HG02642 (cell line): ENCODE data around the gene PARPBP.
"Not testable (repeated sequence)": the region's sequence is repeated elsewhere in the genome, so short reads cannot be mapped to it uniquely, and the experiment has no call there.

Experiments
- ATAC-seq: cut with Tn5 transposase; IDR thresholded peaks from one replicate; pipeline ENCODE4 v1.9.1; 2021; ENCODE audit warnings: mild to moderate bottlenecking; ENCODE audit not compliant: unreplicated experiment, poor library complexity

The PARPBP gene

DNA sequence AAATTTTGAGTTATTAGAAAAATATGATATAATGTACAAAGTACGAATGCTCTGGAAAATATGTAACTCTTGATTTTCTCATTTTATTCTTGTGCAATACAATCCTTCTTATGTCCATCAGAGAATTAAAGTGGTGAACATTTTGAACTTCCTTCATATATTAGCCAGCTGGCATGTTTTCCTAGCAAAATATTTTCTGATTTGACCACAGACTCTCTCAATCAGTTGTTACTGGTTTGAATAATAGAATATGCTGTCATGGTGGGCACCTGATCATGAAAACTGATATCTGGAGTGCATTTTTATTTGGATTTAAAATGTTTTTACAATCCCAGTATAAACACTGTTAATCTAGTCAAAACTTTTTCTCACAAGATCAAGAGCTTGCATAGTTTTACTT is 24.2 kb downstream of the PARPBP start:
- no peak for ATAC-seq

DNA sequence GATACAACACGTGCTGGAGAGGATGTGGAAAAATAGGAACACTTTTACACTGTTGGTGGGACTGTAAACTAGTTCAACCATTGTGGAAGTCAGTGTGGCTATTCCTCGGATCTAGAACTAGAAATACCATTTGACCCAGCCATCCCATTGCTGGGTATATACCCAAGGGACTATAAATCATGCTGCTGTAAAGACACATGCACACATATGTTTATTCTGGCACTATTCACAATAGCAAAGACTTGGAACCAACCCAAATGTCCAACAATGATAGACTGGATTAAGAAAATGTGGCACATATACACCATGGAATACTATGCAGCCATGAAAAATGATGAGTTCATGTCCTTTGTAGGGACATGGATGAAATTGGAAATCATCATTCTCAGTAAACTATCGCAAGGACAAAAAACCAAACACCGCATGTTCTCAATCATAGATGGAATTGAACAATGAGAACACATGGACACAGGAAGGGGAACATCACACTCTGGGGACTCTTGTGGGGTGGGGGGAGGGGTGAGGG is 27.1 kb downstream of the PARPBP start:
- ATAC-seq = not testable (repeated sequence)

GRCh38 chr12:102155206-102155605 is 35.2 kb downstream of the PARPBP start:
- not testable (repeated sequence) for ATAC-seq

- ATAC-seq = no peak
Observed at GRCh38 chr12:102163383-102163782, 43.4 kb downstream of the PARPBP start.

DNA sequence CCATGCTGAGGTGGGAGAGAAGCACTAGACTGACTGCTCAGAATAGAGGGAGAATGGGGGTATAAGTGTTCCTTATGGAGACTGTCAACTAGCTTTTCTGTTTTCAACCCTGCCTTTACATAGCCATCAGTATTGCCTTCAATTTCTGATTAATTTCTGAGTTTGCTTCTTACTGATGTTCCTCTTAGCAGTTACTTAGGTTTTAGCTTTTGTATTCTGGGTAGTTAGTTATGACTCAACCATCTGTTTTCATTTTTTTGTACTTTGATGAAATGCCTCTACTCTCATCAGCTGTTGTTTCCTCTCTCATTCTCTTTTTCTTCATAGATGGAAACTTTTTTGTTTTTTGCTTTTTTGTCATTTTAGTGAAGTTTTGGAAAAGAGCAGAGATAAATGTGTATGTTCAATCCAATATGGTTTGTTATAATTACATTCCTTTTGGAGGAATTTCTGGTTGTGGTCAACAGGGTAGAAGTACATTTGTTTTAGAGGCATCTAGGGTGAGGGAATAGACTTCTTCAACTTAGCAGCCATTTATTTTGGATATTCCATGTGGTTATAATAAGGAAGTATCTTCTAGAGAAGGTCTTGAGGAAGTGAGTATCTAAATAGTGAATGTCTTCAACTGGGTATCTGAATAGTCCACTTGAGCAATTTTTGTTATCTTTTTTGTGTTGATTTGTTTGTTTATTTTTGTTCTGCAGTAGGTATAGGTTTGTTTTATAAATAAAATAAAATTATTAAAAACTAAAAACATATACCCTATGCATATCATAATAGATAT is 48.0 kb downstream of the PARPBP start:
- ATAC-seq = peak; percentile 85

DNA sequence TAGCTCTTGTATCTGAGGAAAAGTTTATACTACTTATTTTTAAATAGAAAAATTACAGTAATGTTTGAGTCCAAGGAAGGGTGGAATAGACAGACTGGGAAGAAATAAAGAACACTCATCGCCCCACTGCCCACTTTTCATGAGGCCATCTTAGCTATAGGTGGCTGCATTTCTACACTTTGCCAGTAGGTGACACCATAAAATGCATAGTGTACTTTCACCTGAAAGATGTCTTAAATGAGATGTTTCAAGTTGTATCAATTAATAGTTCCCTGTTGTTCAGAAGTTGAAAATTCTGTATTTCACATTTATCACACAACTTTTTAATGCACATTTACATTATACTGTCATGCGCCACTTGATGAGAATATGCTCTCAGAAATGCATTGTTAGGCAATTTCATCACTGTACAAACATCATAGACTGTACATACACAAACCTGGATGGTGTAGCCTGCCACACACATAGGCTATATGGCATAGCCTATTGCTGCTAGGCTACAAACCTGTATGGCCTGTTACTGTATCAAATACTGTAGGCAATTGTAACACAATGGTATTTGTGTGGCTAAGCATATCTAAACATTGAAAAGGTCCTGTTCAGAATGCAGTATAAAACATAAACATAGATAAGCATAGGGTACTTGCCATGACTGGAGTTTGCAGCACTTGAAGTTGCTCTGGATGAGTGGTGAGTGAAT is 50.1 kb downstream of the PARPBP start:
- ATAC-seq = no peak

DNA sequence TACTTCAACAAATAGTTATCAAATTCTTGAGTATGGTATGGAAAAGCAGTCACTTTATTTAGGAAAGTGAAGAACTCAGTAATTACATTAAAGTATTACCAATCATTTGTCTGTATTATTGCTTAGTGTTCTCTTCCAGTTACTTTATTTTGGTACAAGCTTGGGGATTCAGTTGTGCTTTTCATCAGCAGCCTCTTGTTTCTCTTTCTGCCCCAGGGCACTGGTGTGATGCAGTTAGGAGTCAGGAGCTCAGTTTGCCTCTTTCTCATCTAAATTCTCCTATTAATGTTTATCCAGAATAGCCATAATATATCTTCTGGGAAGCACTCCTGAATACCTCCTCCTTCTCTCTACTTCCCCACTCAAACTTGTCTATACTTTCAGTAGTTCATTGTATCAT is 52.0 kb downstream of the PARPBP start:
- no peak for ATAC-seq

- no peak for ATAC-seq
Observed at GRCh38 chr12:102172436-102172835, 52.5 kb downstream of the PARPBP start.

DNA sequence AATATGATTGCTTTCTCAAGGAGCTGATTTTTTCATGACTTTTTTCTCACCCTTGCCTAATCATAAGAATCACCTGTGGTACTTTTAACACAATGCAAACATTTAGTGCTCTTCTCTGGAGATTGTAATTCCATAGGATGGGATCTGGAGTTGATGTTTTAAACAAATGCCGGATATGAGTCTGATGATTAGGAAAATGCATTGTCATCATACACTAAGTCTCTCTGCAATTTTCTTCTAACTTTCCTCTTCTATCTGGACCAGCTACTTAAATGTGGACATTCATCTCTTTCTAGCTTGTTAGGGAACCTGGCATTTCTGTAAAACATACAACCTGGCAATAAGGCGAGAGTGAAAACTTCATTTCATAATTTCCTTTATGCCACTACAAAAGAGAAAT is 54.1 kb downstream of the PARPBP start:
- ATAC-seq = no peak

- ATAC-seq = no peak
Observed at GRCh38 chr12:102174761-102175160, 54.8 kb downstream of the PARPBP start.

DNA sequence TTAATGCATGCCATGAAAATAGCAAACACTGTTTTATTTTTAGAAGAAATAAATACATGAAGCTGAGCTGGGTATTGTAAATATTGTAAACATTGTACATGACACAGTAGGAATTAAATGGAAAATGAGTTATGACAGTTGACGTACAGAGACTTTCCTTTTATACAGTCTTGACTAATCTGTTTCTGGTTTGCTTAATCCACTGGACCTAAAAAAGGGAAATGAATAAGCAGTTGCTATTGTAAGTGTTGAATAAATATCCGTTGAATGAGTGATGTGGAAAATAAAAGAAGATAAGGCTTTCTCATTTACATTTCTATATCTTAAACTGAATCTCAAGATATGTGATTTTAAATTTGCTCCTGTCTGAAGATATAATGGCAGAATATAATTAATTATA is 62.7 kb downstream of the PARPBP start:
- no peak for ATAC-seq

GRCh38 chr12:102195826-102196225 is 75.8 kb downstream of the PARPBP start:
- no peak for ATAC-seq

- peak; percentile 75 for ATAC-seq
Observed at GRCh38 chr12:102197789-102198188, 77.8 kb downstream of the PARPBP start, which contains the start of gene PMCH. PMCH (minus strand) TSS chr12:102197833; CDS start chr12:102197770, 63 bp downstream.

DNA sequence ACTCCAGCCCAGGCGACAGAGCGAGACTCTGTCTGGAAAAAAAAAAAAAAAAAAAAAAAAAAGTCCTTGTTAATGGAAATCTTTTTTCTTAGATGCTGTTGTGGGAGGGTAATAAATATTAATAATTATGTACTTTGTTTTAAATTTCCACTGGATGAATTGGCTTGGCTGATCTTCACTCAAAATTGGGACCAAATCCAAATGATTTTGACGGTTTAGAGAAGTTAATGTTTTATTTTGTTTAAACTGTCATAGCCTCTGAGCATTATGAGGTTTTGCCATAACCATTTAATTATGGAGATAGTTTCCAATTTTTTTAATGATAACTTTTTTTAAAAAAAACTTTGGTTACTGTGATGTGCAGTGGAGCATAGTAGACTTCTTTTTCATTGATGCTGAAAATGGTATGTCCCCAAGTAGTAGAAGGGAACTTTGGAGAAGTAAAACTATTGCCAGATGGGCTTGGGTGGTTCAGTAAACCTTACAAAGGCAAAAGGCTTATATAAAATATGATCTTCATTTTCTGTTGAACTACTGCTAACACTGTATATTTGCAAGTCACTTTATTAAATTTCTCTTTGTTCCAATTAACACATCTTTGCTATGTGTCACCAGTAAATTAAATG is 81.6 kb downstream of the PARPBP start:
- no peak for ATAC-seq

DNA sequence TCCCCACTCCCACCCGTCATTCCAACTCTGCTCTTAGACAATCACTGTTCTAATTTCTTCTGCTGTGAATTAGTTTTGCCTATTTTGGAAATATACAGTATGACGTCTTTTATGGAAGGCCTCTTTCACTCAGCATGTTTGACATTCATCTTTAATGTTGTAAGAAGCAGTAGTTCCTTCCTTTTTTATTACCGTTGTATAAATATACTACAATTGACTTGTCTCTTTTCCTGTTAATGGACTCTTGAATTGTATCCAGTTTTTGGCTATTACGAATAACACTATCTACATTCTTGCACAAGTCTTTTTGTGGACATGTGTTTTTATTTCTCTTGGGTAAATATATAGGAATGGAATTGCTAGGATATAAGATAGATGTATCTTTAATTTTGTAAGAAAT is 82.6 kb downstream of the PARPBP start:
- no peak for ATAC-seq

- ATAC-seq = no peak
Observed at GRCh38 chr12:102204025-102204424, 84.0 kb downstream of the PARPBP start.

DNA sequence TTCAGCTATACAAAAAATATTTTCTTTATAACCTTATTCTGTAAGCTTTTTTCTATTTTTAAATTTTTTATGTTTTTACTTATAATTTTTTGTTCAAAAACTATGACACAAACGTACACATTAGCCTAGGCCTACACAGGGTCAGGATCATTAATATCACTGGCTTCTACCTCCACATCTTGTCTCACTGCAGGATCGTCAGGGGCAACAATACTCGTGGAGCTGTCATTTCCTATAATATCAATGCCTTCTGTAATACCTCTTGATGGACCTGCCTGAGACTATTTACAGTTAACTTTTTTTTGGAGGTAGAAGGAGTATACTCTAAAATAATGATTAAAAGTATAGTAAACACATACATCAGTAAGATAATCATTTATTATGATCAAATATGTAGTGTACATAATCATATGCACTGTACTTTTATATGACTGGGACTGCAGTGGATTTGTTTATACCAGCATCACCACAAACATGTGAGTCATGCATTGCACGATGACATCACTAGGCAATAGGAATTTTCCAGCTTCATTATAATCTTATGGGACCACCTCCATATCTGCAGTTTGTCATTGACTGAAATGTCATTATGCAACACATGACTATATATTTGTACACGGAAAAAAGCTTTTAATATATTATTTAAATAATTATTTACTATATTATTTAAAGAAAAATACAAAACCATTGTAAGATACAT is 96.2 kb downstream of the PARPBP start:
- no peak for ATAC-seq

- no peak for ATAC-seq
Observed at GRCh38 chr12:102220736-102221135, 100.8 kb downstream of the PARPBP start.

- no peak for ATAC-seq
Observed at GRCh38 chr12:102227954-102228353, 108.0 kb downstream of the PARPBP start.

- ATAC-seq = no peak
Observed at GRCh38 chr12:102232036-102232435, 112.1 kb downstream of the PARPBP start.
